ENCODE data around the gene NKAIN4.

Gene NKAIN4

GRCh38 chr20:63192721-63193120, 61.5 kb downstream of the NKAIN4 start:
- no peak for DNase-seq (ENCODE audit: low read depth)

- DNase-seq (ENCODE audit: low read depth) = no peak
Measured at GRCh38 chr20:63191400-63191799, 62.9 kb downstream of the NKAIN4 start.

GRCh38 chr20:63190828-63191227, 63.4 kb downstream of the NKAIN4 start:
- no peak for DNase-seq (ENCODE audit: low read depth)

Data from activated gamma-delta T cell treated with anti-CD3 and anti-CD28 coated beads, Interleukin-2, amount 50 U/mL, for 16 hours (primary cell).